HG02870 (cell line): ENCODE results near the gene ACTG2.
"Not testable (repeated sequence)": the region's sequence is repeated elsewhere in the genome, so short reads cannot be mapped to it uniquely, and the experiment has no call there.

Experiments used
- ATAC-seq: cut with Tn5 transposase; IDR thresholded peaks from one replicate; pipeline ENCODE4 v1.9.1; 2021; ENCODE audit warnings: mild to moderate bottlenecking, moderate library complexity; ENCODE audit not compliant: unreplicated experiment

ACTG2 gene

GRCh38 chr2:73892631-73893329 lies at the start of gene ACTG2:
TSS of gene ACTG2 (plus strand) at chr2:73893008. CDS start at chr2:73901312, 8,304 bp downstream.
- no peak for ATAC-seq

GRCh38 chr2:73844087-73844486 lies 48.7 kb upstream of the ACTG2 start:
- no peak for ATAC-seq

GRCh38 chr2:73850009-73850408 lies 42.8 kb upstream of the ACTG2 start:
- no peak for ATAC-seq

GRCh38 chr2:73851274-73851673 lies 41.5 kb upstream of the ACTG2 start:
- no peak for ATAC-seq

GRCh38 chr2:73852020-73852419 lies 40.8 kb upstream of the ACTG2 start:
- no peak for ATAC-seq

GRCh38 chr2:73855526-73855925 lies 37.3 kb upstream of the ACTG2 start:
- ATAC-seq = no peak

GRCh38 chr2:73856214-73856613 lies 36.6 kb upstream of the ACTG2 start:
- no peak for ATAC-seq

GRCh38 chr2:73859721-73860586 lies 32.9 kb upstream of the ACTG2 start:
- no peak for ATAC-seq

- ATAC-seq = no peak
Observed at GRCh38 chr2:73862987-73863386, 29.8 kb upstream of the ACTG2 start.

GRCh38 chr2:73868204-73868978 lies 24.4 kb upstream of the ACTG2 start:
- no peak for ATAC-seq

- ATAC-seq = no peak
Observed at GRCh38 chr2:73870084-73870483, 22.7 kb upstream of the ACTG2 start.

GRCh38 chr2:73877071-73877802 lies 15.6 kb upstream of the ACTG2 start:
- ATAC-seq = no peak

- not testable (repeated sequence) for ATAC-seq
Observed at GRCh38 chr2:73877984-73878383, 14.8 kb upstream of the ACTG2 start.

GRCh38 chr2:73885406-73885805 lies 7.4 kb upstream of the ACTG2 start:
- no peak for ATAC-seq

- ATAC-seq = no peak
Observed at GRCh38 chr2:73886357-73886756, 6.5 kb upstream of the ACTG2 start.

- ATAC-seq = not testable (repeated sequence)
Observed at GRCh38 chr2:73887596-73888353, 5.0 kb upstream of the ACTG2 start.

- no peak for ATAC-seq
Observed at GRCh38 chr2:73888388-73888787, 4.4 kb upstream of the ACTG2 start.

- ATAC-seq = no peak
Observed at GRCh38 chr2:73889206-73889605, 3.6 kb upstream of the ACTG2 start.

- no peak for ATAC-seq
Observed at GRCh38 chr2:73890301-73891092, 2.3 kb upstream of the ACTG2 start.
